GM18499 (cell line): ENCODE results near the gene TBC1D22A.

ENCODE experiments used
- ATAC-seq: cut with Tn5 transposase; IDR thresholded peaks from one replicate; pipeline ENCODE4 v1.9.1; 2021; ENCODE audit warnings: moderate number of reproducible peaks; ENCODE audit not compliant: insufficient read depth, unreplicated experiment

TBC1D22A gene

DNA sequence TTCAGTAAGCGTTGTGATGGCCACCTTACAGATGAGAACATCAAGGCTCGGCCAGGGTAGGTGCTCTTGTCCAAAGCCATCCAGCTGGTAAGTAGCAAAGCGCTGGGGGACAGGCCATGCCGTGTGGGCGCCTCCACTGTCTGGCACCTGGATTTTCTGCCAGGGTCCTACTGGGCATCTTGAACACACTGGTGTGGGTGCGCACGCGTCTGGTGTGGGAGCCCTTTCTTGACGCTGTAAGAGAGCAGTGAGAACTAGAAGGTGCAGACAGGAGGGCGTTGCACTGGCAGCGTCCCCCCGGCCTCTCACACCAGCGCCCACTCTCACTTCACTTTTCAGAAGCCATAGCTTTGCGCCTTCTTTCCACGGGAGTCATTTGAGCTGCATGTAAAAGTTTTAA, 296.6 kb downstream of the TBC1D22A start:
- no peak for ATAC-seq

DNA sequence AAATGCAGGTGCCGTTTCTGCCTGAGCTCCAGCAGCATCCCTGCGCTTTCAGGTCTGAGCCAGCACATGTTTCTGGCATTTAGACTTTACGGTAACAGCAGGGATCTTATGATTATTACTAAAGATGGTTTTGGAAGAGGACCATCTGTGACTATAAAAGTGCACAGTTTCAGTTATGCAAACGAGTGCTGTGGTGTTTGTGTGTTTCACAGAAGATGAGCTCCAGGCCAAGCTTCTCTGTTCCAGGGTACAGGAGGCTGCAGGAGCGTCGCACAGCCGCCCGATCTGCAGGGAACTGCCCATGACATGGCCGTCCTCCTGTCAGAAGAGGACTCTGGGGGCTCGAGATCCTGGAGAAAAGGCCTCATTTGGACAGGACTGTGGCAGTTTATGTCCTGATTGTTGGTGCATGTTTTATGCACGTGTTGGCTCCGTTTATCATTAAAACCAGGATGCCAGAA, 297.3 kb downstream of the TBC1D22A start:
- ATAC-seq, result no peak

DNA sequence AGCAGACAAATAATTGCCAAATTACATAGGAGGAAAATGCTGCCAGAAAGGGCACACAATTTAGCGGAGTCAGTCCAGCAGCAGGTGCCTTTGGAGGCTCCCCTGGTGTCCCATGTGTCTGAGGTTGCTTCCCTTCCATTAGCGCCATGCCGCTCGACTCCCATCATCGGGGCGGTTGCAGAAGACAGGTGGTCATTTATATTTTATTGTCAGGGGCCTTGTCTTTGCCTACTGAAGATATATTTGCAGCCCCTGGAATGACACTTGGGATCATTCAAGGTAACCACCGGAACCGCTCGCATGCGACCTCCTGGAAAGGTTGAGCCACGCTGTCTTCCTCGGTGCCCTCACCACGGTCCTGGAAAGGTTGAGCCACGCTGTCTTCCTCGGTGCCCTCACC, 298.3 kb downstream of the TBC1D22A start:
- no peak for ATAC-seq

DNA sequence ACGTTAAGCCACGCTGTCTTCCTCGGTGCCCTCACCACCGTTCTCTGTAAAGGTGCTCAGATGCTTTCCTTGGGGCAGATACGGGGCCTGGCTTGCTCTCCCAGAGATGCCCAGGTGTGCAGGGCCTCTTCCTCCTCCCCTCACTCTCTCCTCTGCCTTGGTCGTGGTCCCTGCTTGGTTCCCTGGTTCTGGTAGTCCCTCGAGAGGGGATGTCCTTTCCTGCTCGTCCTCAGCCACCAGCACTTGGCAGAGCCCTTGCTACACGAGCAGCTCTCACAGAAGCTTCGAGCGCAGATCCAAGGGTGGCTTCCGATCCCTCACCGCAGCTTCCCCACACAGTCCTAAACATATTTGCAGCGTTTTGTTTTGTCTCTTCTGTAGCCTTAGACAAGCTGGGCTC, 298.8 kb downstream of the TBC1D22A start:
- ATAC-seq, result no peak

DNA sequence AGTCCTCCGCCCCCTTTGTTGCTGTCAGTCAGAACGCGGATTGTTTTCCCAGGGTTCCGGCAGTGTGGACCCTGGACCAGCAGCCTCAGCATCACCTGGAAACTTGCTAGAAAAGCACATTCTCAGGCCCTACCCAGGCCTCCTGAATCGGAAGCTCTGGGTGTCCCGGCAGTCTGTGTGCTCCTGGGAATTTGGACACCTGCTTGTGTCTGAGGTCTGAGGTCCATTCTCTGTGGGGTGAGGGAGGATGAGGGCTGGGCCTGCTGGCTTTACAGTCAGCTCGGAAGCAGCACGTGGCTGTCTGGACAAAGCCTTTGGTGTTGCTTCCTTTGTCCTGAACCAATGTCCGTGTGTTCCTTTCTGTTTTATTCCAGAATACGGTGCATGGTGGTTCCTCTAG, 299.7 kb downstream of the TBC1D22A start:
- ATAC-seq, result no peak

DNA sequence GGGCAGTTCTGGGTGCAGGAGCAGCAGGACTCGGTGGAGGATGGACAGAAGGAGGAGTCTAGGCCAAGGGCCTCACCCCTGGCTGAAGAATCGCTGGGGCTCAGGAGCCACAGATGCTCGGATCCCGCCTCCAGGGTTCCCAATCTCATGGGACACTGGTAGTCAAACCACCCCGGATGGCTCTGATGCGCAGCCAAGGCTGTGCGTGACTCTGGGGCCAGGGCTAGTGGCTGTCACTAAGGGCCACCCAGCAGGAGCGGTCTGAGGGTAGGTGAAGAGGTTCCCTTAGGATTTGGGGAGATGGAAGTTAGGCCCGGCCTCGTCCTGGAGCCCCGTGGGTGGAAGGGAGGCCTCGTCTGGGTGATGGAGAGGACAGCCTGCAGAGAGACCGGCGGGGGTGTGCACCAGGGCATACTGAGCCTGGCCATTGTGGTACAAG, 300.6 kb downstream of the TBC1D22A start:
- no peak for ATAC-seq

DNA sequence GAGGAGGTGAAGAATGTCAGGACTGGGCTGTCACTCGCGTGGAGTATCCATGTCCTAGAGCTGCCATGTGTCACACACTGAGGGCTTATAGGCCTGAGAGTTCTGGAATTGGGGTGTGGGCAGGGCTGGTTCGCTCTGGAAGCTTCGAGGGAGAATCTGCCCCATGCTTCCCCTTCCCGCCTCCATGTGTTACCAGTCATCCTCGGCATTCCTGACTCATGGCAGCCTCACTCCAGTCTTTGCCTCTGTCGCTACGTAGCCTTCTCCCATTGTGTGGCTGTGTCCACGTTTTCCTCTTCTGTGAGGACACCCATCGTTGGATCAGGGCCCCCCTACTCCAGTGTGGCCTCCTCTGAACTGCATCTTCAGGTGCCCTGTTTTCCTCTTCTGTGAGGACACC, 301.2 kb downstream of the TBC1D22A start:
- ATAC-seq, result no peak

DNA sequence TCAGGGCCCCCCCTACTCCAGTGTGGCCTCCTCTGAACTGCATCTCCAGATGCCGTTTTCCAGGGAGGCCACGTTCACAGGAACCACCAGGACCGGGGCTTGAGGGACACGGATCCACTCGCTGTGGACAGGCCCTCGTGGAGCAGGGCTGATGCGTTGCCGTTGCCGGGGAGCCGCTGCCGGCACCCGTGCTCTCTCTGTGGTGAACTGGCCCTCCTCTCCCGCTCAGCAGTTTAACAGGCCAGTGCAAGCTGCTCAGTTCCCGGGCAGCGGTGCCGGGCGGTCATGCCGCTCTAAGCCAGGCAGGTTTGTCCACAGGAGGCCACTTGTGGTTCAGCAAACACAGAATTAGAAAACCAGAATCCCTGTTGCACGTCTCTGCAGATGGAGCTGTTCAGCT, 301.6 kb downstream of the TBC1D22A start:
- no peak for ATAC-seq

DNA sequence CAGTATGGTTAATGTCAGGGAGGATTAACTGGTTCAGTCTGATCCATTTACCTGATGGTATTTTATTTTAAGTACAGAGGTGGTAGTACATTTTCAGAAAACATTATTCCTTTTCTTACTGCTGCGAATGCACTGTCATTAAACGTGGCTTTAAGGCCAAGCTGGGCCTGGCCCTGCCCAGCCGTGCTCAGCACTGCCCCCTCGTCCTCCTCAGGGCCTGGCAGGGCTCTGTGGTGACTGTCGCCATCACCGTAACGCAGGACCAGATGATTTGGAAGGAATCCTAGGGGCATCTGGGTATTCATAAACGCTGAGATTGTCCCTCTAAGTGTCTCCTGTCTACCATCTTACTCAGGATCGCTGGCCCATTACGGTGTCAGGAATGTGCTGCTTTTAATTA, 302.0 kb downstream of the TBC1D22A start:
- ATAC-seq, result no peak

DNA sequence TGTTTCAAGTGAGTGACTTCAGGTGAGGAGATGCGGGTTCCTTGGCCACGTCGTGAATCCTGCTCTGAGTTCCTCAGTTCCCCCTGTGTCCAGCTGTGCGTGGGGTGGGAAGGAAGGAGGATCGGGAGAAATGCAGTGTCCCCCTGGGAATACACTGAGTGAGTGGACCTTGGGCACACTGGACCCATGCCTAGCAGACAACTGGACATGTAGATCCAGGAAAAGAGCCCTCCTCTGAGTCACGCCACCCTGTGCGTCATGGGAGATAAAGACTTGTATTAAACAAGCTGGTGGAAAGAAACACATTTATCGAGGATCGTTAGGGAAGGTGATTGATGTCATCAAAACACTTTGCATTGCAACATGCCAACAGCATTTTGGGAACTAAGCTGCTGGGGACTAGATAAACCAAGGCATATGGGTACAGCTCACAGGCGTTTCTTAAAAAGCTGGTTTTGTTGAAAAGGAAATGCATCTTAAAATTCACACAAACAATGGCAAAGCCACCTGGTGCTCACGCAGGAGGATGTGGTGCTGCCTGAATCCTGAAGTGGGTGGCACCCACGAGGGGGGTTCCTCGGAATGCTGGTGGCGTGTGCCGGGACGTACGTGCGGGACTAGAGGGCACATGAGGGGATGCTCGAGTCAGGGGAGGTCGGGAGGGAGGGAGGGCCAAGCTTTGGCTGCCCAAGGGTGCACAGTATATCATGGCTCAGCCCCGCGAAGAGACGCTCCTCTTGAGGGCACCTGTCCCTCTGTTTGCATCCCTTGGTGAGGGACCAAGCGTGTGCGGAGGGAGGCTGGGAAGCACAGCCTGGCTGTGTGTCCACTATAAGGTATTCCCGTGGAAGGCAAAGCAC, 303.5 kb downstream of the TBC1D22A start:
- no peak for ATAC-seq

DNA sequence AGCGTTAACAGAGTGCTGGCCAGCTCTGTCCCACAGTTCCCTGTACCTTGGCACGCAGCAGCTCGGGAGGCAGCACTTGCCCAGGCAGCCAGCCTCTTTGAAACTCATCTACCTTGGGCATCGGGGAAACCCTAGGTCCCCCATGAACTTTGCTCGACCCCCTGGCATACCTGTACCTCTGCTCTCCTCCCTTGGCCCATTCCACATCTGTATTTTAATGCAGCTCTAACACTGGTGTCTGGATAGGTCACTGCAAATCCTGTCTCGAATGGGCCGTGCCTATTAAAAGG, 304.1 kb downstream of the TBC1D22A start:
- no peak for ATAC-seq

DNA sequence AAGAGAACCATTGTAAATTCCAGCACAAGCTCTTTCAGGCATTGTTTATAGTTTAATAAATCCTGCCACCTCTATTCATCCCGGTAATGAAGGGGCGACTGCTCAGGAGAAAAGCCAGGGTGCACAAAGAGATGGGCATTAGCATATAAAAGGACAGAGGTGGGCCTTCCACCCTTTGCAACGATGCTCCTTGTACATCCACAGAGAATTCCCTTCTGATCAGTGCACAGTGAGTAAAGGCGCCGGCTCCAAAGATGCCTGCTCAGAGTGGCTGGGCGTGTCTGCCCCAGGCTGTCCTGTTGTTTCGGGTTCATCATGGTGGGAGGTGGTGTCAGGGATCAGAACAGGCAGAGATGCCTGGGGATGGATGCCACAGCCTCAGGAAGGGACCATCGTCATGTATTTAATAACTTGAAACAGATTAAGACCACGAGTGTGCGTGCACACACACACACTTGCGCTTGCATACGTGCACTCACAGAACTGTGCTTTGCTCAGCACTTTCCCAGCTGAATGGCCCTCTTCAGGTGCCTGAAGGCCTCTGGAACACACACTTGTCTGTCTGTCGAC, 305.0 kb downstream of the TBC1D22A start:
- ATAC-seq, result no peak

DNA sequence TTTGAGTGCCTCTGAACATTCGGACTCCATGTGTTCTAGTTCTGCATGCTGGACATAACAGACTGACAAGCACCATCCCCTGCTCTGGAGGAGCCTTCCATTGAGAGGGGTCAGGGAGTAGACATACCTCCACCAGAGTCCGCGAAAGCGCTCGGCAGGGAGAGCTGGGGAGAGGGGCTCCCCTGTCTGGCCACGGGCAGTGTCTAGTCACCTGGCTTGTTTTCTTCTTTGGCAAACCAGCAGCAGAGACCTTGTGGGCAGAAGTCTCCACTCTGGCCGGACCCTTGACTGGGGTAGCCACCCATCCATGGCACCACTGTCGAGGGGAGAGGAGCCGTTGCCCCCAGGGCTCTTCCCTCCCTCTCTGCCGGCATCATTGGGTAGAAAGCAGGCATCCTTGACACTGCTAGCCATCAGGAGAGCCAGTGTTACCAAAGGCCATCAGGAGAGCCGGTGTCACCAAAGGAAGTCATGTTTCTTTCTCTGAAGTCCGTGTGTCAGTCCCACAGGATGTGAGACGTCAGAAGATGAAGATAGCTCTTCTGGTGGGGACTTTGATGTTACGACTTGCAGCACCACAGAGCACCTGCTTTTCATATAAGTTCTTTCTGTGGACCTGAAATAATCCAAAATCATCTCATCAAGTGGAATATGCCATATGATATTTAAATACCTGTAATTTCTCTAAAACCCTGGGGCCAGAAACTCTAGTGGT, 305.6 kb downstream of the TBC1D22A start:
- no peak for ATAC-seq

DNA sequence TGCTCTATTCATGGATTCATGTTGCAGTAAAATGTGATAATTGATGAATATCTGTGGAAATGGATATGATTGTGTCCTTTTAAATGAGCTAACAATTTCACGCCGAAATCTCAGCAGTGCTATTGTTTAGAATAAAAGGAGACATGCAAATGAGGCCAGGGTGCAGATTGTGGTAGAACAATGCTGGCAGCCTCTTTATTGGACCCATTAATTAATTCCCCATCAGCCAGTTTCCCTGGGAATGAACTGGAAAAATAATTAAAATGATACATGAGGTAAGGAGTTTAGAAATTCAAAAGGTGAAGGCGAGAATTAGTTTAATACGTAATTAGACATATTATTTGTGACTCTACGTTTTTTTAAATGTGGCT, 306.2 kb downstream of the TBC1D22A start:
- no peak for ATAC-seq

DNA sequence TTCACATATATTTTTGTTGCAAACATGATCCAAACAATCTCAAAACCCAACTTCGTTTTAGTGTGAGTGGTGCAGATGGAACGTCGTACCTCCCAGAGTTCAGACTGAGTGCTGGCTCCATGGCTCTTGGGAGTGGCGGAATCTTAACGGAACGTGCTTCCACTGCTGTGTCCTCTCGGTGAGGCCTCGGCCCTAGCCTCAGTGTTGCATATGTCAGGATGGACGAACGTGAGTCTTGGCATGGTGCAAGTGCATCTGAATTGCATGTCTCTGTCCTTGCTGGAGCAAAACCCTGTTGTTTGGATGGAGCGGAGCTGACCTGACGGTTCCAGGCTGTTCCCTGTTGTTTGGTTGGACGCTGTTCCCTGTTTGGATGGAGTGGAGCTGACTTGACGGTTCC, 306.8 kb downstream of the TBC1D22A start:
- ATAC-seq, result no peak

DNA sequence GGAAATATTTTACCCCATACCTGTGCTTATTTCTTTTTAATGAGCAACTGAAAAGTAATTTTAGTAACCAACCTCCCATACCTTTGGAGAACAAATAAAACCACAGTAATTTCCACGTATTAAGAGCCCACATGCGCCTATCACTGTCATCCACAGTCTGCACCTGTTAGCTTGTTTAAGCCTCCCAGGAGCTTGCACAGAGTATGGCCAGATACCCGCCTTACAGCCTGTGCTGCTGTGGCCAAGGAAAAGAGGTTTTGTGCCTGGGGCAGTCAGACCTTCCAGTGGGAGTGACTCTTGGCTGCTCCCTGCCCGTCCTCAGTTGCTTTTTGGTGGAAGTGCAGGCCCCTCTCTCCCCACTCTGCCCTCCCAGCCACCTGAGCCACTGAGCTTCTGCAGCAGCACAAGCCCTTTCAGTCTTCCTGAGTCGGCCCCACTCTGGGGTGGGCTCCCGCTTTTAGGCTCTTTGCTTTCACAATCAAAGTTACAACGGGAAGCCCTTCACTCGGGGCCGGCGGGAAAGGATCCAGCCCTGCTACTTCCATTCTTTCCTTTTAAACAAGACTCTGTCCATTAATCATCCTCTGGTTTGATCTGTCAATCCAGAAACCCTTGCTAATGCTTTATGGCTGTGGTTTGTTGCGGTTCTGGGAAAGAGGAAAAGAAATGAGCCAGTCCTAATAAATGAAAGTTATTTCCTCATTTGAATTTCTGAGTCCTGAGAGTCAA, 308.8 kb downstream of the TBC1D22A start:
- no peak for ATAC-seq

DNA sequence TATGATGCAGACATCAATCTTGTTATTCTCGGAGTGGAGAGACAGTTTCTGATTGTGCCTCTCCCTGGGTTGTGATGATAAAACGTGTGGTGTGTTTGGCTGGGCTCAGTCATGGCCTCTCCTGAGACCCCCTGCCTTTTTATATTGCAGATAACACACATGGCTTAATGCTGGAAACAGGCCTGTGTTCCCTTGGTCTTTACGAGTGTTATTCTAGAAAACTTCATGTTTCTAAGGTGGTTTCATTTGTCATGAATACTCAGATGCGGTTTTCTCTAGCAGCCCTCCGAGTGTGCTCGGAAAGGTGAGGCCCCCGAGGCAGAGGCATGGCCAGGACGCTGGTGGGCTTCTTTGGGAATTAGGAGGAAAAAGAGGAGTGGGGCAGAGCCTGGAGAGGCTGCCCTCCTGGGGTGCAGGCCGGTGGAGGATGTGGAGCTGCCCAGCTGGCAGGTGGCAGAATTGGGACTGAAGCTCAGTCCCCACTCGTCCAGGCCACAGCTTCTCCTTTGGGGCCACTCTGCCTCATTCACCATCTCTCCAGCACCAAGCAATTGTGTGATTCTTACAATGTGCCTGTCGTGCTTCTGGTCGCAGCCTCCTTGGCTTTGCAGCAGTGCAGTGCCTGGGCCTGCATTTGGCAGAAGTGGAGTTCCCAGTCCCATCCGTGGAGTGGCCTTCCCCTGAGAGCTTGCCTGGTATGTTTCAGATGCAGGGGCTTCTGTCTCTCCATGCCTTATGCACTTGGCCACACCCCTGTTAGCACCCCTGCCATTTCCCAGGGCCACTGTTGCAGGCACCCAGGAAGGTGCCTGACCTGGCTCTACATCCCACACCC, 309.6 kb downstream of the TBC1D22A start:
- no peak for ATAC-seq

DNA sequence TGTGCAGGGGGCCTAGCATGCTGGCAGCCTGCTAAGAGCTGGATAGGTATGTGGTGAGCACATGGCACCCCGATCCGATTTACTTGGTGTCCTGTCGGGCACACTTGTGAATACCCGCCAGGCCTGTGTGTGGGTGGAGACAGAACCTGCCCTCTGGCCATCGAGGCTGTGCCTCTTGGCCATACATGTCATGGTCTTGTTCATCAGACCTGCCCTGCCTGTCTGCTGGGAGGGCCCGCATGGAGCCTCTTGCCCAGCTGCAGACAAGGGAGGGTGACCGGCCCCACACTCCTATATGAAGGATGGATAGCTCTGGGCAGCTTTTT, 310.2 kb downstream of the TBC1D22A start:
- no peak for ATAC-seq

DNA sequence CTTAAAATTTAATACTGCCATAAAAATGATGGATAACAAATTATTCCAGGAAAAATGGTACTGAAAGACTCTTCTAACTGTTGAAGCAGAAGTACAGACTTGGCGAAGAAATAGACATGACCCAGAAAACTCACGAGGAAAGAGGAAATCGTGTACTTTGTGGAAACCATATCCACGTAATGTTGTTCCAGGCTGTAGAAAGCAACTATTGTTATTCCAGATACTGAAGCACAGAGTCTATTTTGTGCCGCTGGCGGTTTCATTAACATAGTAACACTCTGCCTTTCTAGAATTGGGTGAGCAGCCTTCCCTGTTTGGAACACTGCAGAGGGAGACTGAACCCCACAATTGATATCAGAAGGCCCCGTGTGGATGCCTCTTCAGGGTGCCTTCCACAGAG, 310.6 kb downstream of the TBC1D22A start:
- no peak for ATAC-seq

DNA sequence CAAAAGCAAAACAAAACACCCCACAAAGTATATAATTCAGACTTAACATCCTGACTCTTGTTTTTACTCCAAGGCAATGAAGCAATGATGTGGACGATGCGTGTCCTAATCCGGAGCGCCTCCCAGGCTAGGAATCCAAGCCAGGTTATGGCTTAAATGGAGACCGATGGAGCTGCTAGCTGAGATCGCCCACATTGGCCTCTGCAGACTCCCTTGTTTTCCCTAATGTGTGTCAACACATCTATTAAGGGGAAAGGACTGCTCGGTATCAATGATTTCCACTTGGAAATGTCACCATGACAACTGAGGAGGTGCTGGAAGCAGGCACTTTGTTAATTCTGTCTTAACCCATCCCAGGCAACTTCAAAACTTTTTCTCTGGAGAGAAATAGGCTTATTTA, 311.7 kb downstream of the TBC1D22A start:
- no peak for ATAC-seq
